ENCODE measurements around the gene DDR2. TPM values are rescaled to one million over a fixed set of nuclear protein-coding genes. Genes with fewer than 3 reads are reported as not detected.

Gene DDR2
- total RNA-seq, 1 donor: 289 TPM

GRCh38 chr1:162822391-162823200 lies 190.3 kb downstream of the DDR2 start:
- peak overlapping the region; percentile 57 for H3K4me3 ChIP-seq (ENCODE audit: low read depth, low read length)
- TF ChIP-seq CTCF (IDR thresholded peaks at IDR 0.05; ENCODE audit: insufficient read depth, low read depth, low read length): peak; percentile 3
- DNase-seq (ENCODE audit: low read depth): no peak

- no peak overlapping the region for H3K4me3 ChIP-seq (ENCODE audit: low read depth, low read length)
- no peak for DNase-seq (ENCODE audit: low read depth)
- TF ChIP-seq CTCF (IDR thresholded peaks at IDR 0.05; ENCODE audit: insufficient read depth, low read depth, low read length): no peak
These were observed 191.0 kb downstream of the DDR2 start for GRCh38 chr1:162823231-162823630.

- H3K4me3 ChIP-seq (ENCODE audit: low read depth, low read length): no peak overlapping the region
- no peak for TF ChIP-seq CTCF (IDR thresholded peaks at IDR 0.05; ENCODE audit: insufficient read depth, low read depth, low read length)
- DNase-seq (ENCODE audit: low read depth): no peak
These were observed 191.7 kb downstream of the DDR2 start for GRCh38 chr1:162823771-162824525.

- H3K4me3 ChIP-seq (ENCODE audit: low read depth, low read length): no peak overlapping the region
- DNase-seq (ENCODE audit: low read depth): no peak
- no peak for TF ChIP-seq CTCF (IDR thresholded peaks at IDR 0.05; ENCODE audit: insufficient read depth, low read depth, low read length)
These were observed 197.0 kb downstream of the DDR2 start for GRCh38 chr1:162829268-162829667.

GRCh38 chr1:162832470-162832869 lies 200.2 kb downstream of the DDR2 start:
- TF ChIP-seq CTCF (IDR thresholded peaks at IDR 0.05; ENCODE audit: insufficient read depth, low read depth, low read length): no peak
- DNase-seq (ENCODE audit: low read depth): peak; percentile 12

GRCh38 chr1:162835157-162835899 lies 203.1 kb downstream of the DDR2 start:
- DNase-seq (ENCODE audit: low read depth): no peak
- H3K4me3 ChIP-seq (ENCODE audit: low read depth, low read length): no peak overlapping the region
- no peak for TF ChIP-seq CTCF (IDR thresholded peaks at IDR 0.05; ENCODE audit: insufficient read depth, low read depth, low read length)

More at GRCh38 chr1:162832470-162832869, 200.2 kb downstream of the DDR2 start:
- H3K4me3 ChIP-seq (ENCODE audit: low read depth, low read length): no peak overlapping the region

Small RNAs within 50 kb of the gene (small RNA-seq; reads per million reads assigned to genes)
- not detected for gene RN7SL861P

Other genes starting within 250 kb of the DDR2 start
- not detected in 2 replicates for gene SH2D1B, start 220.3 kb upstream of the DDR2 start, total RNA-seq
- gene UHMK1, start 134.6 kb upstream of the DDR2 start, total RNA-seq: 69.9 and 139 TPM in 2 replicates
- gene UAP1, start 70.7 kb upstream of the DDR2 start, total RNA-seq: 93.1 and 108 TPM in 2 replicates
- 17.7 and 26.8 TPM in 2 replicates for gene HSD17B7, start 158.2 kb downstream of the DDR2 start, total RNA-seq
- 0.43 TPM in 1 of 2 replicates, not detected in the other for gene CCDC190, start 228.7 kb downstream of the DDR2 start, total RNA-seq